CD4-positive, alpha-beta T cell treated with Interleukin-2 at 100 ng/mL for 4 hours (primary cell): ENCODE measurements around the gene METTL15.
"Not testable (repeated sequence)": the region's sequence is repeated elsewhere in the genome, so short reads cannot be mapped to it uniquely, and the experiment has no call there.

Experiments
- DNase-seq: peaks from one replicate; pipeline ENCODE4 v3.0.0-alpha.2; 2020; ENCODE audit warnings: low spot score

Gene METTL15

DNA sequence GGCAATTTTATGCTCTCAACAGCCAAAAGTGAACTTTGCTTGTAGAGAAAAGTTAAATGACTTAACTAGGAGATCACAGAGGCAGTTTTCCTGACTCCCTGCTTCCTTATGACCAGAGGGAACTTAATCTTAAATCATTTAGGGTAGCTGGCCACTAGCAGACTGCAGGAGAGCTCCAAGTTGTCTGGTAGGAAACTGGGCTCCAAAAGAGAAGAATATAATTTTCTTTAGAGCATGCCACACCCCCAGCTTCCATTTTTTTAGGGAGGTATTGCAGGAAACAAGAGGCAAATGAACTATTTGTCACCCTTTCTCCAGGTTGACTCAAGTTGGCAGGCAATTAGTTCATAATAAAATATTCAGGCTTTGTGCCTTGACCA lies 2.6 kb downstream of the METTL15 start:
- no peak for DNase-seq

- no peak for DNase-seq
Observed at GRCh38 chr11:28114116-28114515, 5.9 kb downstream of the METTL15 start.

GRCh38 chr11:28114731-28115130 lies 6.5 kb downstream of the METTL15 start:
- DNase-seq, result no peak

DNA sequence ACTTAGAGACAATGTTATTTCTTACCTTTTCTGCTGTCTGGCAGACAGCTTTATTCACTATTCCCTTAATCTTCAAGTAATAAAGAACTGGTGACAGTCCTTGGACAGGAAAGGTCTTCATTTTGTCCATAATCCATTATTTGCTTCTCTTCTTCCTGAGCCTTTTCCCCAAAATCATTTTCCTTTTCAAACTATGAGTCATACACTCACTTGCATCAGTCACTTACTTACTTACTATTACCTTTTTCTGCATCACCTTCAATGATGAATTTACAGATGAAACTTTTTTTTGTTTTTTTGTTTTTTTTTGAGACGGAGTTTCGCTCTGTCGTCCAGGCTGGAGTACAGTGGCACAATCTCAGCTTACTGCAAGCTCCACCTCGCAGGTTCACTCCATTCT lies 9.5 kb downstream of the METTL15 start:
- no peak for DNase-seq

- no peak for DNase-seq
Observed at GRCh38 chr11:28123151-28123581, 15.0 kb downstream of the METTL15 start.

- no peak for DNase-seq
Observed at GRCh38 chr11:28132548-28132947, 24.4 kb downstream of the METTL15 start.

DNA sequence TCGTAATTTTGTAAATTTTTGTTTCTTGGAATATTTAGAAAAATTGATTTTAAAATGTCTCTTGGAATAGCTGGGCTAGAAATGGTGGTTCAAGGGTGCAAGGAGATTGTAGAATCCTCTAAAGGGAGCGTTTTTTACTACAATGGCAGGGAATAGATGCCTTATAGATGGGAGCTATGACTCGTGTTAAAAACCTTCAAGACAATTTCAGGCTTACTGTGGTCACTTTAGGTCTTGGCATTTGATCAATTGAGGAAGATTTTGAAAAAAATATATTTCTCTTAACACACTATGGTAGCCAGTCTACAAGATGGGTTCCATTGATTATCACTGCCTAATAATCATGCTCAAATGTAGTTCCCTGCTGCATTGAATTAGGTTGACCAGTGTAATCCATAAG lies 25.0 kb downstream of the METTL15 start:
- no peak for DNase-seq

DNA sequence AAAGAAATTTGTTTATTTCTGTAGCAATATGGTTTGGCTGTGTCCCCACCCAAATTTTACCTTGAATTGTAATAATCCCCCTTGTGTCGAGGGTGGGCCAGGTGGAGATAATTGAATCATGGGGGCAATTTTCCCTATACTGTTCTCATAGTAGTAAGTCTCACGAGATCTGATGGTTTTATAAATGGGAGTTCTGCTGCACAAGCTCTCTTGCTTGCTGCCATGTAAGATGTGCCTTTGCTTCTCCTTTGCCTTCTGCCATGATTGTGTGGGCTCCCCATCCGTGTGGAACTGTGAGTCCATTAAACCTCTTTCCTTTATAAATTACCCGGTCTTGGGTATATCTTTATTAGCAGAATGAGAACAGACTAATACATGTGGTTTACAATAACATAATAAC lies 28.0 kb downstream of the METTL15 start:
- DNase-seq, result not testable (repeated sequence)

GRCh38 chr11:28137366-28137765 lies 29.2 kb downstream of the METTL15 start:
- DNase-seq, result no peak

DNA sequence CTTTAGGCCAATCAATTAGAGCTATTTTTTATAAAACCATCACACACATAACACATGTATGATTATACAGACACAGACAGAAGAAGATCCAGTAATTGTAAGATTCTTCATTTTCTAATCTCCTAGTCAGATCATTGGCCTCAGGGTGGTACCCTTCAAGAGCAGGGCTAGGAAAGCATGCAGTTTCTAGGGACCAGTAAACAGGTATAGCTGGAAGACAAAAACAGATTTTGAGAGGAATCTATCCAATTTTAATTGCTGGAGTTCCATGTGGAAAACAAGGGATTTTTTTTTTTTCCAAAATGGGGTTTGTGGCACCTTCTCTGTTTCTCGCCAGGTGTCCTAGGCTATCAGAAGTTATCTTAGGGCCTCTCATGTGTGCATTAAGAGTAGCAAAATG lies 29.6 kb downstream of the METTL15 start:
- no peak for DNase-seq

DNA sequence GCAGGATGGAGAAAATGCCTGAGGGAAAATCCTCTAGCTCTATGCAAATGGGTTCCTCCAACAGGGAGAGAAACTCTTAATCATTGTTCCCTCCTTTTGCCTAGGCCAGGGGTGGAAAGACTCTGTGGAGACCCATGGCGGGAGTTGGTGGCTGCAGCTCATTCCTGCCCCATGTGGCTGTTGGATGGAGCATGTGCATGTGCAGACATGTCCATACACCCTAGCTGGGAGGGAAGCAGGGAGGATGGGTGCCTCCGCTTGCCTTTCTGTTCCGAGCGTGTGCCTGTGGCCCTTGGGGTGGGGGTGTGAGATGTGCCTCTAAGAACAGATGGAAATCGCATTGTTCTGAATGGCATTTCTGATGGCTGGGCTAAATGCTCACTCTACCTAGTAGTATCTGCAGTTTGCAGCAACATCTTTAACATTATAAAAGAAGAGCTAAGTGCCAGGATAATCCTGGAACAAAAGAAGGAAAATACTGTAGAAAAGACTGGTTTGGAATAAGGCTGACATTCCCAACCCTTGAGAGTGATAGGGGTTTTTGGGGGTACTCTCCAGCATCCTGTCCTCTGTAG lies 31.7 kb downstream of the METTL15 start:
- no peak for DNase-seq

GRCh38 chr11:28140689-28141455 lies 32.7 kb downstream of the METTL15 start:
- no peak for DNase-seq

DNA sequence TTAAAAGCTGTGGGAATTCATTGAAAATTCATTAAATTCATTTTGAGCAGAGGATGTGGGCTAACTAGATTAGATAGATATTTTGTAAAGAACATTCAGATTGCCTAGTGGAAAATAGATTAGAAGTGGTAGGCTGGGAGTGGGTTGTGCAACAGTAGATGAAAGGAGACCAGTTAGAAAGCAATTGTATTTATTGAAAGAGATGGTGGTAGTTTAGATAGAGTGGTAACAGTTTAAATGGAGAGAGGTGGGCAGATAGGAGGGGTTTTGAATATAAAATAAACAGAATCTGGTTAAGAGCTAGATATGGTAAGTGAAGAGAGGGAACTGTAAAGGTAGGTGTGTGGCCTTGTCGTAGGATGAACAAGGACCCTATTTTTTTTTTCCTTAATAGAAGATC lies 34.5 kb downstream of the METTL15 start:
- no peak for DNase-seq

DNA sequence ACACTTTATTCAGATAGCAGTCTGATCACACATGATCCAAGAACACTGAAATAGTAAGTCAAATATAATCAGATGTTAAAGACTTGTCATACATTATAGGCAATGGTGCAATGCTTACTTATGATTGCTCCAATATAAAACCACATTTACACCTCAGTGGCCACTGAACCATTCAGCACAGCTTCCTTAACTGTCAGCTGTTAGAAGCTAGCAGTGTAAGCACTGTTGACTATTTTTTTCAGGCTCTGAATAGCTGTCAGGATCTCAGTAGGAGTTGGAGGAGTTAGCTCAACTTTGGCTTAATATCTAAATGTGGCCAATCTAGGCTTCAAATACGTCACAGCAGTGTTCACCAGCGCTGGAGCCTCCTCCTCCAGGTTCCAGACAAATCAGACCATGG lies 36.6 kb downstream of the METTL15 start:
- DNase-seq, result no peak

GRCh38 chr11:28146123-28146751 lies 38.0 kb downstream of the METTL15 start:
- no peak for DNase-seq

GRCh38 chr11:28152743-28153142 lies 44.6 kb downstream of the METTL15 start:
- no peak for DNase-seq

- no peak for DNase-seq
Observed at GRCh38 chr11:28153586-28153985, 45.4 kb downstream of the METTL15 start.

DNA sequence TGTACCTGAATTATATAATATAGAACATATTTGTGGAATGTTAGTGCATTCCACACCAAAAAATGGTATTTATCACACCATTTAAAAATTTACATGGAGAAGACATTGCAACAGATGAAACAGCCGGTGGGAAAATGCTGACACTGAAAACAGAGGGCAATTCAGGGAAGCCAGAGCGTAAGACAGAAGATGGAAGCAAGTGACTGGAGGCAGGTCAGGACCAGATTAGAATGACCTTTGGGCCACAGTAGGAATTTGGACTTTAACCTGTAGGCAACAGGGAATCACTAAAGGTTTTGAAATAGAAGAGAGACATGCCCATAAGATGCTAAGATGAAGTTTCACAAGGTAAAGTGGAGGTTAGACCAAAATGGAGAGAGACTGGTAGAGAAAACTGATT lies 60.5 kb downstream of the METTL15 start:
- DNase-seq, result no peak

GRCh38 chr11:28169816-28170215 lies 61.6 kb downstream of the METTL15 start:
- no peak for DNase-seq

DNA sequence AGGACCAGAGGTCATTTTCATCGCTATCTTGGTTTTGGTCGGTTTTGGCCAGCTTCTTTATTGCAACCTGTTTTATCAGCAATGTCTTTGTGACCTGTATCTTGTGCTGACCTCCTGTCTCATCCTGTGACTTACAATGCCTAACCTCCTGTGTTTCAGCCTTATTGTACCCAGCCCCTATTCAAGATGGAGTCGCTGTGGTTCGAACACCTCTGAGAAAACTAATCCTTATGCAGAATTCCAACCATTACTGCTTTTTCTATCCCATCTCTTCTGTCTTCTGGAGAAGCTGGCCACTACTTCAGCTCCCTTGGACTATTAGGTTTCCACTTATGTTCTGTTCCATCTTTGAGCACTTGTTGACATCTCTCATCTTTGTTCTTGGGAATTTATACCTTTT lies 62.6 kb downstream of the METTL15 start:
- DNase-seq, result no peak

DNA sequence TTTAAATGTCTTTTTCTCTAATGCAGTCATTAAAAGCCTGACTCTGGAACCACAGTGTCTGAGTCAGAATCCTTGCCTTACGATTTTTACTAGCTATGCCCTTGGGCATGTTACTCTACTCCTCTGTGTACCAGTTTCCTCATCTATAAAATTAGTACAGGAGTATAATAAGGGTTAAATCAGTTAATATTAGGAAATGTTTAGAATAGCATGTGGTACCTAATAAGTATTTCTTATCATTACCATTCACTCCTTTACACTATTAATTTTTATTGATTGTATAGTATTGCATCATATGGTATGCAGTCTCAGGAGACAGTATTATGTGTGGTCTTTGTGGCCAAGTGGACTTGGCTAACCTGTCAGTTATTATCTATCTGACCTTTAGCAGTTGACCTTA lies 68.2 kb downstream of the METTL15 start:
- no peak for DNase-seq

DNA sequence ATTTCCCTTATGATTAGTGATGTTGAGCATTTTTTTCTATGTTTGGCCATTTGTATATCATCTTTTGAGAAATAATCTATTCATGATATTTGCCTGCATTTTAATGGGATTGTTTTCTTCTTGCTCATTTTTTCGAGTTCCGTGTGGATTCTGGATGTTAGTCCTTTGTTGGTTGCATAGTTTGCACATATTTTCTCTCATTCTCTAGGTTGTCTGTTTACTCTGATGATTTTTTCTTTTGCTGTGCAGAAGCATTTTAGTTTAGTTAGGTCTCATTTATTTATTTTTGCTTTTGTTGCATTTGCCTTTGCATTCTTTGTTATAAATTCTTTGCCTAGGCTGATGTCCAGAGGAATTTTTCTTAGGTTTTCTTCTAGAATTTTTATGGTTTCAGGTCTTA lies 87.3 kb downstream of the METTL15 start:
- DNase-seq, result no peak

GRCh38 chr11:28209906-28210305 lies 101.7 kb downstream of the METTL15 start:
- DNase-seq, result no peak

GRCh38 chr11:28222063-28222462 lies 113.9 kb downstream of the METTL15 start:
- not testable (repeated sequence) for DNase-seq
